HG02943 (cell line): ENCODE results near the gene APOBEC3C.
"Not testable (repeated sequence)": the region's sequence is repeated elsewhere in the genome, so short reads cannot be mapped to it uniquely, and the experiment has no call there.

Experiments
- ATAC-seq: cut with Tn5 transposase; IDR thresholded peaks from one replicate; pipeline ENCODE4 v1.9.1; 2021; ENCODE audit warnings: mild to moderate bottlenecking, low read depth, moderate library complexity; ENCODE audit not compliant: unreplicated experiment

The APOBEC3C gene

GRCh38 chr22:39013942-39014722, at the start of gene APOBEC3C:
TSS of gene APOBEC3C (plus strand) at chr22:39014257. CDS start at chr22:39014363, 106 bp downstream.
- peak; percentile 76 for ATAC-seq

- no peak for ATAC-seq
These were observed 49.8 kb upstream of the APOBEC3C start for GRCh38 chr22:38964306-38964705.

GRCh38 chr22:38964989-38965388, 49.1 kb upstream of the APOBEC3C start:
- no peak for ATAC-seq

- no peak for ATAC-seq
These were observed 48.3 kb upstream of the APOBEC3C start for GRCh38 chr22:38965614-38966379.

- no peak for ATAC-seq
These were observed 47.7 kb upstream of the APOBEC3C start for GRCh38 chr22:38966380-38966702.

DNA sequence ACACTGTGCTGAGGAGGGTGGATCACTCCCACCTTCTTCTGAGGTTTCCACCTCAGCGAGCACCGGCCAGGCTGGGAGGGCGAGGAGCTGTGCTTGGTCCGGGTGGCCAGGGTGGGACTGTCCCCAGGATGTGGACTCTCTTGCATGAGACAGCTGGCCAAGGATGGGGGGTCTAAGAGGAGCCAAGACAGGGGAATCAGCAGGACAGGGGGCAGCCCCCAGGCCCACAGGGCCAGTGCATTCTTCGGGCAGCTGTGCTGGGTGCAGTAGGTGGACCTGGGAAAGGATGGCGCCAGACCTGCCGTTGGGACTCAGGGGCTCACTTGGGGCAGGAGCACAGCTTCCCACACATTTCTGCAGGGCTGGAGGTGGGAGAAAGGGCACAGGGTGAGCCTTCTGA, 47.1 kb upstream of the APOBEC3C start:
- no peak for ATAC-seq

- ATAC-seq = no peak
These were observed 46.3 kb upstream of the APOBEC3C start for GRCh38 chr22:38967451-38968450.

DNA sequence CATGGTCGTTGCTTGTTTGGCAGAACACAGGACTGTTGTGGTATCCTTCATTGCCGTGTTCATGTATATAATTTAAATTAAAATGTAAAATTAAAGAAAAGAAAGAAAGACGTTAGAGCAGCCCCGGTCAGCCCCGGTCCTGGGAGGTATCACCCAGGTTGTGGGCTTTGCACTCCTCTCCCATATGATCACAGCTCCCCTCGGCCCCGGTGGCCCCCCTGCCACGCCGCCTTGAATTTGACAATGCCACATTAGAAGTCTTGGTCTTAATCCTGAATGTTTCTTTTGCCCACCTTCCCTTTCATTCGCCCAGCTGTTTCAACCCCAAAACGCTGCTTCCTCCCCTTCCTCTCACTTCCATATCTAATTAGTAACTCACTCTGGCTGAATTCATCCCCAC, 45.3 kb upstream of the APOBEC3C start:
- no peak for ATAC-seq

GRCh38 chr22:38970551-38970950, 43.5 kb upstream of the APOBEC3C start:
- no peak for ATAC-seq

GRCh38 chr22:38971202-38971601, 42.9 kb upstream of the APOBEC3C start:
- no peak for ATAC-seq

- ATAC-seq = no peak
These were observed 42.3 kb upstream of the APOBEC3C start for GRCh38 chr22:38971791-38972190.

GRCh38 chr22:38972558-38972957, 41.5 kb upstream of the APOBEC3C start:
- ATAC-seq = no peak

DNA sequence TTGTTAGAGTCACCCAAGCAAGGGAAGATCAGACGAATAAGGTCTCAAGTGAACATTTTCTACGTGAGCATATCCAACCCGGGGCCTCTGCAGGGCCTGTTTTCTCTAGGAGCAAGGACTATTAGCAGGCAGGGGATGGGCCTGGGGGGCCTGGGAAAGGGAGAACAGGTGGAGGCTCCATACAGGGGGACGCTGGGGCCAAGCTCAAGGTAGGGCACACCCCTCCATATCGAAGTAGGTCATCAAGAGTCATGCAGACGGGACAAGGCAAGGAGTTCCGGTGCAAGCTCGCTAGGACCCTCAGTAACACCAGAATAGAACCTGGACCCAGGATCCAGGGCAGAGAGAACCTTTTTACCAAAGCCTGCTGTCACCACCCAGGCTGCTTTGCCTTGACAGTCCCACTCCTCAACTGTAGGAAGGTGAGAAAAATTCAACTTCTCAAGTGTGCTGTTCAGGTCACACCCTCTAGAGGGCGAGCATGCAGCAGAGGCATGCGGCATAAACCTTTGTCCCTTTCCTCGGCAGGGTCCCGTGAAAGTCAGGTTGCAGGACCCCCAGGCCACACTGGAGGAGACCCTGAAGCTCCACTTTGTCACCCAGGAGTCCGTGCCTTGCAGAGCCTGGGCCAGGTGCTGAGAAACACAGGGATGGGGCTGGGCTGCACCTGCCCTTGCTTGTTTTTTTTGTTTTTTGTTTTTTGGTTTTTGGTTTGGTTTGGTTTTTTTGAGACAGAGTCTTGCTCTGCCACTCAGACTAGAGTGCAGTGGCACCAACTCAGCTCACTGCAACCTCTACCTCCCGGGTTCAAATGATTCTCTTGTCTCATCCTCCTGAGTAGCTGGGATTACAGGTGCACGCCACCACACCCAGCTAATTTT, 40.5 kb upstream of the APOBEC3C start:
- ATAC-seq = no peak

GRCh38 chr22:38974170-38974825, 39.8 kb upstream of the APOBEC3C start:
- no peak for ATAC-seq

- ATAC-seq = no peak
These were observed 39.3 kb upstream of the APOBEC3C start for GRCh38 chr22:38974826-38975175.

GRCh38 chr22:38977289-38977688, 36.8 kb upstream of the APOBEC3C start:
- ATAC-seq = not testable (repeated sequence)

- ATAC-seq = not testable (repeated sequence)
These were observed 33.5 kb upstream of the APOBEC3C start for GRCh38 chr22:38980587-38980986.

DNA sequence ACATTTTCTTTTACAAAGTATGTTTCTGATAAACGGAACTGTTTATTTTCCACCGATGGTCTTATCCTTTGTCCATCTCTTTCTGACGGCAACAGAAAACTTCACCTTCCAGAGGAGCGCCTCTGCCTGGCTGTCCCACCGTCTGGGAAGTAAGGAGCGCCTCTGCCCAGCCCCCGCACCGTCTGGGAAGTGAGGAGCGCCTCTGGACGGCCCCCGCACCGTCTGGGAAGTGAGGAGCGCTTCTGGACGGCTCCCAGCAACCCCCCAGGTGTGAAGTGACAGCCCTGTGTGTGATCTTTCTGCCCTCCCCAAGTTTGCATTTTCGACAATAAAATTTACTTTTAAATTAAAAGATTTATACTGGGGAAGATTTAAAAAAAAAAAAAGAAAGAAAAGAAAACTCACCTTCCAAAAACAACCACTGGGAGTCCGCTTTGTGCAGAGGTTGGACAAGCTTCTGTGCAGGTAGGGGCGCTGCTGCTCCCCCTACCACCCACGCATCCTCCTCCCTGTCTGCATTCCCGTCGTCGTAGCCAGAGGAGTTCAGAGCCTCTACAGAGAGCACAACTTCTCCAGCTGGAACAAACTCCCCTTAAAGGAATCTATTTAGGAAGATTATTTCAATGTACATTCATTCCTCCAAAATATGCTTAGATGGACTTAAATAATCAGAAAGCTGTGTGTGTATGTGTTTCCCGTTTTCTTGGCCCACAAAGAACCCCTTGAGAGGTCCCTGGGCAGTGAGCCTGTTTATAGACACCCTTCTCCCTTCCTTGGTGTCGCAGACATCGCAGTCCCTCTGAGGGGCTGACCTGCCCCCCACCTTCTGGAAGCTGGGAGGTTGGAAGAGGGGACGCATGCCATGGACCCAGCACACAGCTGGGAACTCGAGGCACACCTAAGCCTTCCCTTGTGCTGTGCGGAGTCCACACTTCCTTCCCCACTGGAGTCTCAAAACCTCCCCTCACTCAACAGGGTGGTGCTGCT, 32.8 kb upstream of the APOBEC3C start:
- peak; percentile 15 for ATAC-seq
